Suppressor macrophage (primary cell): ENCODE measurements around the gene TXNL4A.

ENCODE experiments used
- DNase-seq, 4 experiments: peaks; one replicate each; pipeline ENCODE4 v3.0.0-alpha.2; 2020 to 2022

The TXNL4A gene

GRCh38 chr18:79991494-79991893 is 3.1 kb upstream of the TXNL4A start:
- DNase-seq, result no peak

- peak in 2 of 4 experiments; percentile 19 to 21 for DNase-seq
These were observed 783 bp upstream of the TXNL4A start for GRCh38 chr18:79989195-79989497.

- DNase-seq, result peak; percentile 71 to 90 (median 80)
These were observed 302 bp downstream of the TXNL4A start for GRCh38 chr18:79988071-79988450.

- DNase-seq, result peak; percentile 12 to 46 (median 28)
These were observed 797 bp downstream of the TXNL4A start for GRCh38 chr18:79987566-79987965.

- no peak for DNase-seq
These were observed 1.6 kb downstream of the TXNL4A start for GRCh38 chr18:79986726-79987125.

- no peak for DNase-seq
These were observed 3.2 kb downstream of the TXNL4A start for GRCh38 chr18:79985172-79985571.

- no peak for DNase-seq
These were observed 4.6 kb downstream of the TXNL4A start for GRCh38 chr18:79983793-79984192.

- peak in 3 of 4 experiments; percentile 16 to 39 (median 29) for DNase-seq
These were observed 5.1 kb downstream of the TXNL4A start for GRCh38 chr18:79983253-79983652.

- DNase-seq, result peak; percentile 56 to 75 (median 69)
These were observed 5.6 kb downstream of the TXNL4A start for GRCh38 chr18:79982736-79983135.

GRCh38 chr18:79980585-79980984 is 7.8 kb downstream of the TXNL4A start:
- DNase-seq, result no peak

- DNase-seq, result no peak
These were observed 8.5 kb downstream of the TXNL4A start for GRCh38 chr18:79979843-79980242.

- no peak for DNase-seq
These were observed 12.2 kb downstream of the TXNL4A start for GRCh38 chr18:79975985-79976680.

- DNase-seq, result no peak
These were observed 13.3 kb downstream of the TXNL4A start for GRCh38 chr18:79975043-79975442.

GRCh38 chr18:79974025-79974654 is 14.2 kb downstream of the TXNL4A start:
- no peak for DNase-seq

- no peak for DNase-seq
These were observed 14.8 kb downstream of the TXNL4A start for GRCh38 chr18:79973517-79973916.

GRCh38 chr18:79972720-79973119 is 15.6 kb downstream of the TXNL4A start:
- DNase-seq, result no peak

- DNase-seq, result no peak
These were observed 16.4 kb downstream of the TXNL4A start for GRCh38 chr18:79971986-79972385.

- no peak for DNase-seq
These were observed 17.0 kb downstream of the TXNL4A start for GRCh38 chr18:79971211-79971952.

- DNase-seq, result no peak
These were observed 17.8 kb downstream of the TXNL4A start for GRCh38 chr18:79970419-79971133.

- peak; percentile 50 to 77 (median 70) for DNase-seq
These were observed 23.1 kb downstream of the TXNL4A start for GRCh38 chr18:79965119-79965902.

GRCh38 chr18:79964330-79965118 is 23.8 kb downstream of the TXNL4A start, which contains the start of gene HSBP1L1:
HSBP1L1 (plus strand) TSS chr18:79964643; CDS start chr18:79964736, 93 bp downstream.
- peak; percentile 60 to 87 (median 72) for DNase-seq
